Suprapubic skin (tissue), 4 donors: Measurements from ENCODE around the gene RAD9B. TPM values are rescaled to one million over a fixed set of nuclear protein-coding genes. Genes with fewer than 3 reads are reported as not detected.
A peak's percentile ranks its signal among the peaks of the same experiment; 100 is the strongest.
"Not testable (repeated sequence)": the region's sequence is repeated elsewhere in the genome, so short reads cannot be mapped to it uniquely, and the experiment has no call there.

ENCODE experiments used
- DNase-seq, 2 donors: peaks; one replicate each; pipeline ENCODE4 v3.0.0-alpha.2; 2019; ENCODE audit warnings: low spot score in 2 of 2
- H3K27ac ChIP-seq: fragments of 200-600 bp; sonication (generic); one replicate; pipeline ENCODE4 v1.5.1; 2019
- H3K27me3 ChIP-seq: fragments of 200-600 bp; sonication (generic); one replicate; pipeline ENCODE4 v1.5.1; 2019
- H3K36me3 ChIP-seq: fragments of 200-600 bp; sonication (generic); one replicate; pipeline ENCODE4 v1.5.1; 2019
- H3K4me1 ChIP-seq: fragments of 200-600 bp; sonication (generic); one replicate; pipeline ENCODE4 v1.5.1; 2019
- H3K4me3 ChIP-seq: fragments of 200-600 bp; sonication (generic); one replicate; pipeline ENCODE4 v1.5.1; 2019; ENCODE audit warnings: mild to moderate bottlenecking
- H3K9me3 ChIP-seq: fragments of 200-600 bp; sonication (generic); one replicate; pipeline ENCODE4 v1.5.1; 2019
- CTCF ChIP-seq, 2 donors: fragments of 200-600 bp in 1 of 2; fragments of 450-650 bp in 1 of 2; sonication (generic) in 1 of 2; IDR thresholded peaks; one replicate each; pipeline ENCODE4 v1.5.1; 2016 to 2019; ENCODE audit warnings: antibody characterized with exemption in 2 of 2, mild to moderate bottlenecking in 1 of 2, moderate library complexity in 1 of 2
- EP300 ChIP-seq: sonication (generic); formaldehyde crosslinking; IDR thresholded peaks from one replicate; pipeline ENCODE4 v1.6.1; 2017; ENCODE audit warnings: antibody characterized with exemption
- POLR2A ChIP-seq, 2 donors: fragments of 450-650 bp; IDR thresholded peaks; one replicate each; pipeline ENCODE4 v1.6.1; 2017; ENCODE audit warnings: antibody characterized with exemption in 2 of 2, mild to moderate bottlenecking in 2 of 2, moderate library complexity in 2 of 2
- POLR2AphosphoS5 ChIP-seq, 3 donors: sonication (generic); formaldehyde crosslinking; IDR thresholded peaks; one replicate each; pipeline ENCODE4 v1.6.1; 2017; ENCODE audit warnings: antibody characterized with exemption in 3 of 3
- WGBS: methylation state at CpG from one replicate; pipeline ENCODE4 v1.1.5; 2018; 5-methylcytosine and 5-hydroxymethylcytosine counted together
- total RNA-seq, 4 donors: library from RNA; depleted of rRNA; stranded (reverse); fragments of >200 nt; gene quantifications; one replicate each; pipeline ENCODE4 v1.1.0, GENCODE V29; 2016

The RAD9B gene
- under 1 TPM in 3 of 4 donors, not detected in 1; 0.19 to 0.47 (median 0.40) TPM for total RNA-seq

- peak; percentile 99 for DNase-seq
- no peaks in the 10 kb centered on the region for H3K9me3 ChIP-seq
- no peaks in the 10 kb centered on the region for H3K27me3 ChIP-seq
- peaks cover 34% of the 10 kb centered on the region for H3K4me1 ChIP-seq
- H3K36me3 ChIP-seq: no peaks in the 10 kb centered on the region
- H3K4me3 ChIP-seq: peak within 1 kb of the TSS; percentile 73
- 6% methylated on average over 59 of the region's 61 CpGs for whole genome bisulfite sequencing
- TF ChIP-seq CTCF (IDR thresholded peaks at IDR 0.05) (no peak), POLR2A (IDR thresholded peaks at IDR 0.05) (peak; percentile 85 to 91), POLR2AphosphoS5 (IDR thresholded peaks at IDR 0.05) (peak; percentile 77 to 99 (median 83))
- H3K27ac ChIP-seq: peak within 1 kb of the TSS; percentile 94
Measured at GRCh38 chr12:110501752-110502738, at the start of gene RAD9B, which contains the start of gene VPS29. Gene RAD9B (plus strand): TSS chr12:110502331. CDS start chr12:110502338, 7 bp downstream. Gene VPS29 (minus strand): TSS chr12:110502111. CDS start chr12:110502051, 60 bp downstream.

DNA sequence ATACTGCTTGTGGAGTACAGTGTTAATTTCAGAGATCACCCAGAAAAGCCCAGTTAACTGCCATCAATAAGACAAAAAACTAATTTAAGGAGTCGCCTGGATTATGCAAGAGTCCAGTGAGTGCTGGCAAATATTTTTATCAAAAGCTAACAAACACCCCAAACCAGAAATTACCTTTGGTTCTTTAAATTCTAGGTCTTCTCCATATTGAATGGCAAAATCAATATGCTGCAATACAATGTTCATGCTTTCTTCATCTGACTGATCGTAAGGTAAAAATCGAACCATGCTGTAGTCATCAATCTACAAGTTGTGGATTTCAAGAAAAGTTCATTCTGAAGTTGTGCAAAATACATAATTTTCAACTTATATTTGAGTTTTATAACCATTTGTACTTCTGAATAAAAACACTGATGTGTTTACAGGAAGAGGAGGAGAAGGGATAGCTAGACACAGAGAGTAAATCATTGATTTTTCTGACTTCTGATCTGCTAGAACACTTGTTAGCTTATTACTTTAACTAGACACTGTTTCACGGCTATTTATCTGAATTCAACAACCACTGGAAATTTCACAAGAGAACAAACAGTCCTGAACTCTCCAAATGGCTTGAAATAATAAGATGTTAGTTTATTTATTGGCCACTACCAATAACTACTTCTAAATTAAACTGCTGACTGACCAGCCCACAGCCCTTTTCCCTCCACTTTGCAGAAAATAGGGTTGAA lies 48.4 kb upstream of the RAD9B start:
- Histone ChIP-seq H3K4me3 (no peak overlapping the region), H3K27me3 (no peaks in the 10 kb centered on the region), H3K27ac (no peak overlapping the region), H3K9me3 (no peaks in the 10 kb centered on the region), H3K36me3 (peaks cover 49% of the 10 kb centered on the region), H3K4me1 (peaks cover 8% of the 10 kb centered on the region)
- DNase-seq: no peak
- 95% methylated on average over 4 of the region's 4 CpGs for WGBS
- TF ChIP-seq EP300: no peak
- TF ChIP-seq POLR2AphosphoS5 (IDR thresholded peaks at IDR 0.05): no peak
- no peak for TF ChIP-seq CTCF (IDR thresholded peaks at IDR 0.05)

- DNase-seq: peak; percentile 11 to 50
- 89% methylated on average over 4 of the region's 4 CpGs for WGBS
- Histone ChIP-seq H3K9me3 (no peaks in the 10 kb centered on the region), H3K27ac (no peak overlapping the region), H3K4me3 (no peak overlapping the region), H3K4me1 (no peaks in the 10 kb centered on the region), H3K27me3 (no peaks in the 10 kb centered on the region), H3K36me3 (peaks cover 78% of the 10 kb centered on the region)
- TF ChIP-seq EP300 (no peak), CTCF (IDR thresholded peaks at IDR 0.05) (no peak), POLR2AphosphoS5 (IDR thresholded peaks at IDR 0.05) (no peak), POLR2A (IDR thresholded peaks at IDR 0.05) (no peak)
Measured at GRCh38 chr12:110458756-110459155, 43.4 kb upstream of the RAD9B start.

- peaks cover 71% of the 10 kb centered on the region for H3K36me3 ChIP-seq
- H3K9me3 ChIP-seq, H3K4me3 ChIP-seq: not testable (repeated sequence)
Measured at GRCh38 chr12:110461189-110461588, 40.9 kb upstream of the RAD9B start.

DNA sequence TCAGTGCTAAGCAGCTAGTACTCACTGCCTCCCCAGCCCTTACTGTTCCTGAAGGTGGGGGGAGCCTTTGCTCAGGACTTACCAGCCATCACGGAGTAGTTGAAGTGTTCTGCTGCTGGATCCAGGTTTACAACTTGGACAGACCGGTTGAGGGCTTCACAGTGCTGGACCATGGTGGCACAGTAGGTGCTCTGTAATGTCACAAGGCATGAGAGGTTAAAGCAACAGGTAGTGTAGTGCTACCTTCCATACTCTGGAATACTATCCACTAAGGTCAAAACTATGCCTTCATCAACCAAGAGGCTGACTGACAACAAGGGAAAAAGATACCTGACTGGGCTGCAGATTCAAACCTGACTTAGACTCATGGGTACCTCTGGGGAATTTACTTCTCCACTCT lies 37.1 kb upstream of the RAD9B start:
- no peak overlapping the region for H3K27ac ChIP-seq
- no peak for DNase-seq
- WGBS: 90% methylated on average over 2 of the region's 2 CpGs
- no peaks in the 10 kb centered on the region for H3K27me3 ChIP-seq
- H3K4me1 ChIP-seq: peaks cover 31% of the 10 kb centered on the region
- TF ChIP-seq POLR2AphosphoS5 (IDR thresholded peaks at IDR 0.05) (no peak), POLR2A (IDR thresholded peaks at IDR 0.05) (no peak), CTCF (IDR thresholded peaks at IDR 0.05) (no peak), EP300 (no peak)
- no peak overlapping the region for H3K4me3 ChIP-seq
- peaks cover 42% of the 10 kb centered on the region for H3K36me3 ChIP-seq
- H3K9me3 ChIP-seq: no peaks in the 10 kb centered on the region

More at GRCh38 chr12:110461189-110461588, 40.9 kb upstream of the RAD9B start:
- peak in 1 of 2 donors; percentile 5 for DNase-seq
- H3K27ac ChIP-seq, H3K27me3 ChIP-seq, H3K4me1 ChIP-seq: not testable (repeated sequence)
- 88% methylated on average over 5 of the region's 5 CpGs for WGBS

GRCh38 chr12:110465765-110466164 lies 36.4 kb upstream of the RAD9B start:
- H3K4me3 ChIP-seq, H3K9me3 ChIP-seq, H3K27ac ChIP-seq, DNase-seq, H3K27me3 ChIP-seq: not testable (repeated sequence)
- peaks cover 31% of the 10 kb centered on the region for H3K4me1 ChIP-seq
- peaks cover 34% of the 10 kb centered on the region for H3K36me3 ChIP-seq
- 90% methylated on average over 11 of the region's 11 CpGs for WGBS
